ENCODE measurements around the gene ZFAND5. TPM values are rescaled to one million over a fixed set of nuclear protein-coding genes. Genes with fewer than 3 reads are reported as not detected.

Gene ZFAND5
- total RNA-seq, 1 donor from 2014 or later: 53.5 TPM

GRCh38 chr9:72324974-72325373 is 40.0 kb downstream of the ZFAND5 start:
- DNase-seq (ENCODE audit: low read depth in 2 of 2): no peak

- no peak for DNase-seq (ENCODE audit: low read depth in 2 of 2)
These were observed 42.3 kb downstream of the ZFAND5 start for GRCh38 chr9:72322678-72323077.

DNA sequence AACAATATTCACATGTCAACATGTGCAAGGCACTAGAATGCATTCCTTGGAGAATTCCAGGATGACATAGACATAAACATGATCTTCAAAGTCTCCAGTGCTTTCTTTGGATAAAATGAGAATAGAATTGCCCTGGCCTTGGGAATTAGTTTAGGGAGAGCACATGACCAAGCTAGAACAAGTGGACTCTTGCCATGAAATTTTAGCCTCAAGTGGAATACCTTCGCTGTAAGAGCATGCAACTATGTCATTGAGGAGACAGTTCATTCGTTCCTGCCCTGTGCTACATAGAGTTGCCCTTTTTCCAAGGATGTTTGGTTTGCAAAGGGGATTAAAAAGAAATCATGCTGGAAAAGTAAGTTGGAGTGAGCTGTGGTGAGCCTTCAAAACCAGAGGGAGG is 42.7 kb downstream of the ZFAND5 start:
- no peak for DNase-seq (ENCODE audit: low read depth in 2 of 2)

DNA sequence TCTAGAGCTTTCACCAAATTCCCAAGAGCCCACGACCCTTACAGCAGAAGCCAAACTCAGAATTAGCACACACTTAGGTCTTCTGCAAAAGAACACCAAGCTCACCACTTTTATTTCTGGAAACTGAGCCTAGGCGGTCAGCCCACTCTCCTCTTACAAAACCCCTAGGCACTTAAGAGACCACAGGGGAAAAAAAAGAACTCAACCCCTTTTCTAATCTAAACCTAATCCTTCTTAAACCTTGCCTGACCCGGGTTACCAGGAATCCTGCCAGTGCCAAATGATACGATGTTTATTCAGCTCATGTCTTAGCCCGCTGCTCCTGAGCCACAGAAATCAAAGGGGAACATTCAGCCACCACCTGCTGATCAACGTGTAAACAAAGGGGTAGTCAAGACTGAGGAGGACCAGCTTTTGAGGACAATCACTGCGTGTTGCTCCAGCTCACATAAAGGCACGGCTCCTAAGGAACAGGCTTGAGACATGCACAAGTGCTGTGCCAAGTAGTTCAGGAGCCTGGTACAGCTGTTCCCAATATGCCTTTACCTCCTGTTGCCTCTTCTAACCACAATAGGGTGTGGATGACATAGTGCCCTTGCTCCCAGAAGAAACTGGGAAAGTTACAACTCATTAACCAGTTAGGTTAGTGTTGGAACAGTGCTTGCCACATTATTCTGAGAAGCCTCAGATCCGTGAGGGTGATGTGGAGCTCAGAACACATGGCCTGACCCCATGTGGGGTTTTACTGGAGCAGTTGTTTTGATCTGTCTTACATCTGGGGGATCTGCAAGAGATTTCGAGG is 49.3 kb downstream of the ZFAND5 start:
- no peak for DNase-seq (ENCODE audit: low read depth in 2 of 2)

DNA sequence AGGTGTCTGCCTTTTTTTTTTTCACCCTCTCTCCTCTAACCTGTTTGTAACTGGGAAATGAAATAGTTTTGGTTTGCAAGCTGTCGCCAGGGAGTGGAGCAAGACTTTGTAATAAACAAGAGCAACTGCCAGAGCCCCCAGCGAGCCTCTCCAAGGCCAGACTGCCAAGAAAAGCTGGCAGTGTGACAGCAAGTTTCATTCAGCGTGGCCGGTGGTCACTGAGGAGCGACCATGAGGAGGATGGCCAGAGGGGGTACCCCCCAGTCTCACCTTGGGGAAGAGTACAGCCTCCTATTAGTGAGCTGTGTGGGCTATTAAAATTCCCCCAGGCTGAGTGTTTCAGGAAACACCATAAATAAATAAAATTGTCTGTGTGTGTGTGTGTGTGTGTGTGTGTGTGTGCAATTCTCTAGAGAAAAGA is 49.9 kb downstream of the ZFAND5 start:
- DNase-seq (ENCODE audit: low read depth in 2 of 2): peak in 1 of 2 donors; percentile 7

DNA sequence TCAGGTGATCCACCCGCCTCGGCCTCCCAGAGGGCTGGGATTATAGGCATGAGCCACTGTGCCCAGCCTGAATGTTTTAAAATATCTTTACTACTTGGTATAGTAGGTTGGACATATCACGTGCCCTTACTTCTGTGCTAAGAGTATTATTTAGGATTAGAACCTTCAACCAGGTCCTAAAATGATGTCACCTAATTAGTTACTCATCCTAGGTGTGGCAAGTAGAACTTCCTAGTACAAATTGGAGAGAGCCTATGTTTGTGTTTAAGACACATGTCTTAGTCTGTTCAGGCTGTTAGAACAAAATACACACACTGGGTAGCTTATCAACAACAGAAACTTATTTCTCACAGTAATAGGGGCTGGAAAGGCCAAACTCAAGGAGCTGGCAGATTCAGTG is 51.5 kb downstream of the ZFAND5 start:
- DNase-seq (ENCODE audit: low read depth in 2 of 2): no peak

DNA sequence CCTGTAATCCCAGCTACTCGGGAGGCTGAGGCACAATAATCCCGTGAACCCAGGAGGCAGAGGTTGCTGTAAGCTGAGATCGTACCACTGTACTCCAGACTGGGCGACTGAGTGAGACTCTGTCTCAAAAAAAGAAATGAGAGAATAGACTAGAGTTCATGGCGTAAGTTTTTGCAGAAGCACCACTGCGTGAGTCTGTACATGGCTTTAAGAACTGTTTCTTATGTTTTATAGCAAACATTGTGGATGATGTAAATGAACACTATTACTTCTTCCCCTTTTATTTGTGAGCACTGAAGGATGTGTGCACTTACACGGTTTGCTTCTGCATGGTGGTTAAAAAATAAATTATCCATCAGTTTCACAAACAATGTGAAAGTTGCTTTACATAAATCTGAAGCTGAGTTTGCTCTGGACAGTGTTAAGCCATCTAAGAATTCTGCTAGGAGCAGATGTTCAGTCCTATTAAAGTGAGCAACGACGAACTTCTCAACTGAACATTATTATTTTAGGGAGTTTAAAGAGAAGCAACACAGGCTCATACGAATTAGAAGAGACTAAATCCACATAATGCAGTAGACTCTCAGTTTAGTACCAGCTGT is 52.5 kb downstream of the ZFAND5 start:
- no peak for DNase-seq (ENCODE audit: low read depth in 2 of 2)

GRCh38 chr9:72309364-72310133 is 55.5 kb downstream of the ZFAND5 start:
- no peak for DNase-seq (ENCODE audit: low read depth in 2 of 2)

- no peak for DNase-seq (ENCODE audit: low read depth in 2 of 2)
These were observed 58.2 kb downstream of the ZFAND5 start for GRCh38 chr9:72306761-72307160.

DNA sequence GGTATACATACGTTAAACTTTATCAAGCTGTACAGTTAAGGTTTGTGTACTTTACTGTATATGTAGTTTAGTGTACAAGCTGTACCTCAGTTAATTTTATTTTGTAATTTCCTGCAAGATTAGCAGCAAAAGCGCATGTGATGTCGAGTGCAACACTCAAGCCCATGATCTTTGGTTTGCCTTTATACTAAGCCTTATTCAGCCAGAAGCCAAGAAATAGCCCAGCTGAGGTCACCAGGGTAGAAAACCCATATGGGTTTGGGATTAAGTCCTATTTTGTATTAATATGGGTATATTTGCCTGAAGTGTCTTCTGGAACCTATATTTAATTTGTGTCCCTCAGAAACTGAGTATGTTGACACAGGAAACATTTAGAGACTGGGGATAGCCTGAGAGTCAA is 59.3 kb downstream of the ZFAND5 start:
- DNase-seq (ENCODE audit: low read depth in 2 of 2): no peak

- DNase-seq (ENCODE audit: low read depth in 2 of 2): peak; percentile 61 to 92
These were observed 59.9 kb downstream of the ZFAND5 start for GRCh38 chr9:72305102-72305546.

DNA sequence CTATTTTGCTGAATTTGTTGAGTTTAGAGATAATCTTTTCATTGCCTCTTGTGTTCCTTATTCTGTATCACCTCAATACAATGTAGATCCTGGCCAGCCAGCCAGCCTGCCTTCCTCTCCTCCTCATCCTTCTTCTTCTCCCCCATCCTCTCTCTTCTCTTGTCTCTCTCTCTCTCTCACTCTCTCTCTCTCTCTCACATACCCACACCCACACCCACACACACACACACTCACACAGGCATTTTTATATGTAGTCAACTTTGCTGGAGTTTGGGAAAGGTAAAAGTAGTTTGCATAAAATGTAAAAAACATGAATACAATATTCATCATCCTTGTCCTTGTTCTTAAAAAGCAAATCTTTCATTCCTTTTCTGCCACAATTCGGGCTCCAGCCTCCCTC is 60.5 kb downstream of the ZFAND5 start:
- DNase-seq (ENCODE audit: low read depth in 2 of 2): no peak

Other genes starting within 250 kb of the ZFAND5 start
- not detected in 2 replicates for gene GDA, start 215.8 kb downstream of the ZFAND5 start, total RNA-seq
- 0.25 and 0.26 TPM in 2 replicates for gene TMC1, start 156.4 kb upstream of the ZFAND5 start, total RNA-seq

Data from dermis microvascular lymphatic vessel endothelial cell (primary cell).